ENCODE measurements around the gene BID. TPM values are rescaled to one million over a fixed set of nuclear protein-coding genes. Genes with fewer than 3 reads are reported as not detected.
"Not testable (repeated sequence)": the region's sequence is repeated elsewhere in the genome, so short reads cannot be mapped to it uniquely, and the experiment has no call there.

Gene BID
- polyA plus RNA-seq, 10 donors, result 16.0 to 26.5 (median 20.0) TPM

DNA sequence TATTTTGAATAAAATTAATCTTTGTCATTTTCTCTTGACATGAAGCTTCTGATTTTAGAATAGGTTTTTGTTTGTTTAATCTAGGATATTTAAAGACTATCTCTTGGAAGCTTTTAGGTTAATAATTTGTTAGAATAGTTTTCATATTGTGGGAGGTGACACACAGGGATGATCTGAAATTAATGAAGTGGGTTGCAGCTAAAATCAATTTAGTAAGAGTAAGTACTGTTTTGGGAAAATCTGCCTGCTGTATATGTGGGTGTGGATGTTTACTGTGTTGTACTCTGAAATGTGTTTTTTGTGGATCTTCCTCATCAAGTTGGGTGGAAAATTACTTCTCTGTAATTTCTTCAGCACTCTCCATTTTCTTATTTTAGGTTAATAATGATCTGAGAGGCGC, 67.3 kb downstream of the BID start:
- no peak for DNase-seq

DNA sequence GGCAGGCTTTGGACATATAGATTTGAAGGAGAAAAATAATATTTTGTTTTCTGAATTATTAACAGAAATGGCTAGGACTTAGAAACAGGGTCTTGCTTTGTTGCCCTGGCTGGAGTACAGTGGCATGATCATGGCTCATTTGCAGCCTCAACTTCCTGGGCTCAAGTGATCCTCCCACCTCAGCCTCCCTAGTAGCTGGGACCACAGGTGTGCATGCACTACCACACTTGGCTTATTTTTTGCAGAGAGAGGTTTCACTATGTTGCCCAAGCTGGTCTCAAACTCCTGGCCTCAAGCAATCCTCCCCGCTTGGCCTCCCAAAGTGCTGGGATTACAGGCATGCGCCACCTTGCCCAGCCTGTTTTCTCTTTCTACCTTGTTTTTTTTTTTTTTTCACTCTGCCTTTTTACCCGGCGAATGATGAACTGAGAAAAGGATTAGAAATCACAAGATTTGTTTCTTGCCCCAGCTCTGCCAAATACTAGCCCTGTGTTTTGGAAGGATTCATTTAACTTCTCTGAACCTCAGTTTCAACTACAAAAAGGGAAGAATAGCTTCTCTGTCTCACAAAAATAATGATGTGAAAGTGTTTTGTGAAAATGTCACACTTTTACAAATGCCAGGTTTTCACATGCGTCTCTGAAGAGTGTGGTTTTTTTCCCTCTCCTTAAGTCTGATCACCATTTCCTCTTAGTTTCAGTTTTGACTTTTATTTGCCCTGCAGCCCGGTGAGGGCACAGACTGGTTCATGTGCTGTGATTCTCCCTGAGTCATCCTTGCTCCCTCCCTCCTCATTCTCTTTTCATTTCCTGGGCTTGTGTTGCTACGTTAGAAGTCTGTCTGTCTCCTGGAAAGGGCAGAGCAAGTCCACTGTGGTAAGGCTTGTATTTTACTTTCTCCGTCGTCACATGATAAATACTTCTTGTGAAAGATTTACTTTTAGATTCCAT, 68.0 kb downstream of the BID start:
- DNase-seq, result peak in 2 of 3 donors; percentile 46 to 69

DNA sequence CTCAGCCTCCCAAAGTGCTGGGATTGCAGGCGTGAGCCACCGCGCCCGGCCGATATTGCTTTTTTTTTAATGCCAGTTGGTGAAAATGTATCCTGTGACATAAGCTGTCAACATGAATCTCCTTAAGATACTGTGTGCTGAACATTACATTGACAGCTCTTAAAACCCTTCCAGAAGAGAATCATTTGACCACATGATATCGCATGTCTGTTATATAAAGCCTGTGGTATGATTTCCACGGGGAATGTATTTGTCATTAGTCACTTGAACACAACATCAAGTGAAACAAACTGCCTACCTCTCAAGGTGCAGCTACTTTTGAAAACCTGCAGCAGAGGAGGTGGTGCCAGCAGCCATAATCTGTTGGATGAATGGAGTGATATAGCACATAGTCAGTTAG, 68.7 kb downstream of the BID start:
- DNase-seq, result no peak

DNA sequence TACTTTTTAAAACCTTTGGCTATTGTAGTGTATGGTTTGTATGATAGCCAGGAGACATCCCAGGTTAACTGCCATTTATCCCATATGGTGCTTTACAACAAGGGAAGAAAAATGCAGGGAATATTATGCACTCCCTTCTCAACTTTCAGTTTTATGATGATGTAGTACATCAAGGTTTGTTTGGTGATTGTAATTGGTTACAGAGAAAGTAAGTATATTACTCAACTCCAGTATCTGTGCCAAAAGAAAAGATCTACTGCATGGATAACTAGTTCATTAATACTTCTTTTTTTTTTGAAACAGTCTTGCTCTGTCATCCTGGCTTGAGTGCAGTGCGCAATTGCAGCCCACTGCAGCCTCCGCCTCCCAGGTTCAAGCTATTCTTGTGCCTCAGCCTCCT, 70.5 kb downstream of the BID start:
- DNase-seq, result no peak

DNA sequence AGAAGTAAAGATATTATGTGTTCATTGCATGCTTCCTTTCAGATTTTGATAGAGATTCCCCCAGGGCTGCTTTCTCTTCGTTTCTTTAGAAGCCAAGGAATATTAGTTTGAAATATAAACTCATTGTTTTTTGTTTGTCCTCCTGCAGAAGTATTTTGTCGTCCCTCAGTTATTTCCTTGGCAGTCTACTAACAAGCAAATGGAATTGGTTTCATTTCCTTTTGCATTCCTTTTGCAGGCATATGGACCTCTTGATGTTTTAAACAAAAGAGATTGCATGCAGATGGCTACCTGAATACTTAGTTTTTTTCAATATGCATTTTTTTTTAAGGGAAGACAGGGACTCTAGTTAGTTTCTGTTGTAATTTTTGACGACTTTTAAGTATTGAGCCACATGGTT, 73.5 kb downstream of the BID start:
- DNase-seq, result no peak

DNA sequence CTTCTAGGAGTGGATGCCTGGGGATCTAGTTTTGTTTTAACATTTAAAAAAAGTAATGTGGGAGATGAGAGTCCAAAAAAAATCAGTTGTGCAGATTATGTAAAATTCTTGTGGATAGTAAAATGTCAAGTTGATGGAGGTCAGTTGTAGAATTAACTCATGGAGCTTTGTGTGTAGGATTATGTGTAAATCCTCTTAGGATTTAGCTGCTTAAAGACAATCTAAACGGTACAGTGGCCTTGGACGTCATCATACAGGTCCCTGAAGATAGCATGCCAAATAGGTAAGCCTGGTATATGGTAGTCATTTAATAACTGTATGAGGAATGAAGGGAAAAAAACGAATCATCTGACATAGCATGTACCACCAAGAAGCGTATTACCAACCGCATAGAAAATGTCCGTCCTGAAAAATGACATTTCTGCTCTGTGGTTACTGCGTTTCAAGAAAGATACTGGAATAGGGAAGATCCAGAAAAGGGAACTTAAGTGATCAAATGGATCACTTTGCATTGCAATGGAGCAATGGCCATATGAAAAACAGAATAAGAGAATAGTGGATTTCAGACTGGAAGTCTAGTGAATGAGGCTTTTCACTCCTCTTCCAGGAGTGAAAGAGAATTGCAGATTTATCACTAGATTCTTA, 74.5 kb downstream of the BID start:
- no peak for DNase-seq

DNA sequence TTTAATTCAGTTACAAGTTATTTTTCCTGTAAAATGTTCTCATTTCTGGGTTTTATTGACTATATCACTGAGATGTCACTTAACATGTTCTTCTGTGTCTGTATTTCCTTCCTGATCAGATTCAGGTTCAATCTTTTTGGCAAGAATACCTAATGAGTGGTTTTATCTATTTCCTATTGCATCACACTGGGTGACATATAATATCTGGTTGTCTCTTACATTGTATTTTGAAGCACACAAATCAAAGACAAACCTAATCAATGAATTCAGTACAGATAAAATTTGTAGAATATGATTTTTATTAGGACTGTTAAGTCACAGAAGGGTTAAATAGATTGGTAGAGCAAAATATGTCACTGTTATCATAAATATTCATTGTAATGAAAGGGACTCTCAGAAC, 75.3 kb downstream of the BID start:
- DNase-seq, result no peak

DNA sequence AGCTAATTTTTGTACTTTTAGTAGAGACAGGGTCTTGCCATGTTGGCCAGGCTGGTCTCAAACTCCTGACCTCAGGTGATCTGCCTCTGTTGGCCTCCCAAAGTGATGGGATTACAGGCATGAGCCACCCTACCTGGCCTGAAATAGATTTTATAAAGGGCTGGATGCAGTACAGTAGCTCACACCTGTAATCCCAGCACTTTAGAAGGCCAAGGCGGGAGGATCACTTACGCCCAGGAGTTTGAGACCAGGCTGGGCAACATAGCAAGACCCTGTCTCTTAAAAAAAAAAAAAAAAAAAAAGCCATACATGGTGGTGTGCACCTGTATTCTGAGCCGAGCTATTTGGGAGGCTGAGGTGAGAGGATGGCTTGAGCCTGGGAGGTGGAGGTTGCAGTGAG, 76.0 kb downstream of the BID start:
- not testable (repeated sequence) for DNase-seq

DNA sequence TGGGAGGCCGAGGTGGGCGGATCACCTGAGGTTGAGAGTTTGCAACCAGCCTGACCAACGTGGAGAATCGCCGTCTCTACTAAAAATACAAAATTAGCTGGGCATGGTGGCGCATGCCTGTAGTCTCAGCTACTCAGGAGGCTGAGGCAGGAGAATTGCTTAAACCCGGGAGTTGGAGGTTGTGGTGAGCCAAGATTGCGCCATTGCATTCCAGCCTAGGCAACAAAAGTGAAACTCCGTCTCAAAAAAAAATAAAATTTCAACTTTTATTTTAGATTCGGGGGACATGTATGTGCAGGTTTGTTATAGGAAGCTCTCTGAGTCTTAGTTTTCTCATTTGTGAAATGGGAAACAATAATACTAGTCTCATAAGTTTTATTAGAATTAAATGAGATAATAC, 77.1 kb downstream of the BID start:
- not testable (repeated sequence) for DNase-seq

DNA sequence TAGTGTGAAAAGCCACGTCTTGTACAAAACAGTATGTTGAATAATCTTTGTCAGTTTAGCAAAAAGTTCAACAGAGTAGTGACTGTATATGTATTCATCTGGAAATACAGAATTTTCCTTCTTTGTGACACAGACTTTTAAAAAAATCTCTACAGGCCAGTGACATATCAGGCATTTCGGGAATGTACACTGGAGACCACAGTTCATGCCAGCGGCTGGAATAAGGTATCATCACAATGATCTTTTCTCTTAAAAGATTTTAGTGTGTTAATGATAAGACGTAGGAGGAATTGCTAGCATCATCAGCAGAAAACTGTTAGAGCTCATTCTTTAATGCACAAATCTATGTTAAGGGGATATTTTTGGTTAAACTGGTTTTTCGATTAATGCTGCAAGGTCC, 78.3 kb downstream of the BID start:
- no peak for DNase-seq

DNA sequence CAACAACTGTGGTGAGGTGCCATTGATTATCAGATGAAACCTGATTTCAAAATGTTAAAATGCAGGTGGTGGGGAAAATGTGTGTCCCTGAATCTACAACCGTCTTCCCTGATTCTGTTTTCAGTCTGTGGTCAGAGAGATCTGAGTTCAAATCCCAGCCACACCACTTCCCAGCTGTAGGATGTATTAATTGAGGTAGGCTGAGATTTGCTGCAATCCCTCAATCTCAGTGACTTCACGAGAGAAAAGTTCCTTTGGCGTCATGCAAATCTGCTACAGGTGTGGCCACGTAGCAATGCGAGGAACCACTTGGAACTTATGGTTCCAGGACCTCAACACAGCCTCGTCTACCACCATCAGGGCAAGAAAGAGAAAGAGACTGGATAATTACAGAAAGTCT, 79.5 kb downstream of the BID start:
- no peak for DNase-seq

DNA sequence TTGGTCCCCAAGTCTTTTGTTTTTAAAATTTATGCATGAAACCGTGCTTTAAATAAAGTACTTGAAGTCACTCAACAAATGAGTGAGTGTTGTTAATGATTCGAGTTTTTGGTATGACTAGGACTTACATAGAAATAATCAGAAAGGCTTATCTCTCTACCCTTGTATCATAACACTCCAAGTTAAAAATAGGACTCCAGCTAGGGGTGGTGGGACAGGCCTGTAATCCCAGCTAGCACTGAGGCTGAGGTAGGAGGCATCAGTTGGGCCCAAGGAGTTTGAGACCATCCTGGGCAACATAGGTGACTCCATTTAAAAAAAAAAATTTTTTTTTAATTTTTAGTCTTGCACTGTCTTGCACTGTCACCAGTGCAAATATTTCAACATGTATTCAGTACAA, 80.1 kb downstream of the BID start:
- no peak for DNase-seq

DNA sequence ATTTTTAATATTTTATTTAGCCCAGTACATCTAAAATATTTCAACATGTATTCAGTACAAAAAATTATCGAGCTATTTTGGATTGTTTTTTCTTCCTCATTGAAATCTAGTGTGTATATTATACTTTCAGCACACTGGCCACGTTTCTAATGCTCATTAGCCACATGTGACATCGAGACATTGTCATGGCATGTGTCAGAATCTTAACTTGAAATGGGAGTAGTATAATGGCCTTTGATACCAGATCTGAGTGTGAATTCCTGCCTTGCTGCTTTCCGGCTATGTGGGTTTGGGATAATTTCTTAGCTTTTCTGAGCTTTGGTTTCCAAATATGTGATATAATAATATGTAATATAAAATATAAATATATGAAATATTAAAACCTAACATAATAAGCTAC, 81.4 kb downstream of the BID start:
- no peak for DNase-seq

DNA sequence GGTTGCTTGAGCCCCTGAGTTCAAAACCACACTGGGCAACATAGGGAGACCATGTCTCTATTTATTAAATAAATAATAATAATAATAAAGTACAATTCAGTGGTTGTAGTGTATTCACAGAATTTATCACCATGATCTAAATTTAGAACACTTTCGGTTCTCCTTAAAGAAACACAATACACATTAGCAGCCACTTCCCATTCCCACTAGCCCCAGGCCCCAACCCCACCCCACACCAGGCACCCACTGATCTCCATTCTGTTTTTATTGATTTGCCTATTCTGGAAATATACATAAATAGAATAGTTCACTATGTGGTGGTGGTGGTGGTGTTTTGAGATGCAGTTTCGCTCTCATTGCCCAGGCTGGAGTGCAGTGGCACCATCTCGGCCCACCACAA, 90.0 kb downstream of the BID start:
- no peak for DNase-seq

Other genes with a start within 250 kb of the BID start
- under 1 TPM; 0.30 to 0.67 (median 0.52) TPM for gene SLC25A18, start 211.0 kb downstream of the BID start, polyA plus RNA-seq (ENCODE audit: insufficient read length in 10 of 10)
- 10 to 100 TPM; 64.4 to 88.1 (median 75.9) TPM for gene ATP6V1E1, start 145.7 kb downstream of the BID start, polyA plus RNA-seq (ENCODE audit: insufficient read length in 10 of 10)
- gene BCL2L13, start 135.7 kb downstream of the BID start, polyA plus RNA-seq (ENCODE audit: insufficient read length in 10 of 10), result 10 to 100 TPM; 32.0 to 50.0 (median 42.4) TPM

Measured in muscle of back (tissue), 11 donors.